ENCODE results near the gene PLCB1.

PLCB1 gene

GRCh38 chr20:8749101-8749500 is 617.0 kb downstream of the PLCB1 start:
- DNase-seq: no peak

DNA sequence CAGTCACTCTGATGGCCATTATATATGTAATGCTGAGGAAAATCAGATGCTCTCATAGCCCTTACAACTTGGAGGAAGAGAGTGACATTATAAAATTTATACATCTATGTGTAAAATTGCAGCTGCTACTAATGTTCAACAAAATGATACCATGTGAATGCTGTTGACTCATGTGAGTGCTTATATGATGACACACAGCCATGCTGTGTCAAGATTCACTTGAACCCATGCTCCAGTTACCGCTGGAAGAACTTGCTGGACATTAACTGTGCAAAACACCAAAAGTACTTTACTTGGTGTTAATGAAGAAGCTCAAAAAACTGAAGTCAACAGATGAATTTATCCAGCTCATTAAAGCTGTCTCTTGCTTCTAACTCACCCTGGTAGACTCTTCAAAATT is 617.9 kb downstream of the PLCB1 start:
- DNase-seq: no peak

- no peak for DNase-seq
These were observed 623.5 kb downstream of the PLCB1 start for GRCh38 chr20:8755340-8756118.

DNA sequence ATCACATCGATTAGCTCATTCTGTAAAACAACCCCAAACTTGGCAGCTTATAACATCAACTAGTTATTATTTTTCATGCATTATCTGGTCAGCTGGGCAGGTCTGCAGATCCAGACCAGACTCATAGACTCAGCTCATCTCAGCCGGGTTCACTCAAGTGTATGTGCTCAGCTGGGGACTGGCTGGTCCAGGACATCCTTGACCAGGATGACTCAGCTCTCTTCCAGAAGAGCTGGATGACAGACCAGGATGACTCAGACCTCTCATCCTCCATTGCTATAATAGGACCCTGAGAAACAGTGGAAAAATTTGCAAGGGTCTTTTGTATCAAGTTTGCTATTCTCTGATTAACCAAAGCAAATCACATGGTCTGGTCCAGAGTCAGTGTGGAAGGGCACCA is 624.3 kb downstream of the PLCB1 start:
- no peak for DNase-seq

- DNase-seq: no peak
These were observed 625.1 kb downstream of the PLCB1 start for GRCh38 chr20:8757146-8757545.

- no peak for DNase-seq
These were observed 632.4 kb downstream of the PLCB1 start for GRCh38 chr20:8764344-8764962.

GRCh38 chr20:8766868-8767390 is 634.9 kb downstream of the PLCB1 start:
- DNase-seq: no peak

- DNase-seq: no peak
These were observed 642.3 kb downstream of the PLCB1 start for GRCh38 chr20:8774412-8774811.

- DNase-seq: no peak
These were observed 645.8 kb downstream of the PLCB1 start for GRCh38 chr20:8777911-8778310.

DNA sequence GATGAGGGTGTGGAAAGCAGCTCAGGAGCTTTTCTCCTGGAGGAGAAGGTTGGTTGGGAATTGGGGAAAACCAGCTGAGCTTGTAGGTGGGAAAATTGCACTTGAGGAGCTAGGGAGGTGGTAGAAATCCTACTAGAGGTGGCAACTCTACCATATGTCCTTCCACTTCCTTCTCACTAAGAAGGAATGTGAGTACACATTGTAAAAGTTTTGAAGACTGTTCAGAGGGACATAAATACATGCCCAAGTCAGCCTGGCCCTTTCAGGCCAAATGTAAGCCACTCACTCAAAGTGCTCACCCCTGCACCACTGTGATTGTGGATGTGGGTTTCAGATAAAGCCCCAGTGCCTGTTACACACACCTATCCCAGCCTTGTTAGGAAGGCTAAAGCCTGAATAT is 646.3 kb downstream of the PLCB1 start:
- DNase-seq: no peak

- DNase-seq: no peak
These were observed 648.8 kb downstream of the PLCB1 start for GRCh38 chr20:8780915-8781314.

DNA sequence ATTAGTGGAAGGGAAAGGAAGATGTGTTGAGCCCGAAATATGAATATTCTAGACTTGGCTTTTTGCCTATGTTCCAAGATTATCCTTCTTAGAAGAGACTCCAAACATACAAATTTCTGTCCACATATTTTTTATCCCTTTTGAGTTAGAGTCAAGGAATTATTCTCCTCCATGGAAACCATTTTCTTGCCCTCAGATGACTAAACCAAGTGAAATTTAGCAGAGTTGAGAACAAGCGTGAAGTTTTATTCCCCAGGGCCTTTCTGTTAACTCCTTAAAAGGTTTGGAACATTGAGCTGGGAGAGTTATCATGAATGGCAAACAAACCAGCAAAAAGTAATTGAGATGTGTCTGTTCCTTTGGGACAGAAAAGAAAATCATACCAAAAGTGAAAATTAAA is 650.7 kb downstream of the PLCB1 start:
- DNase-seq: no peak

DNA sequence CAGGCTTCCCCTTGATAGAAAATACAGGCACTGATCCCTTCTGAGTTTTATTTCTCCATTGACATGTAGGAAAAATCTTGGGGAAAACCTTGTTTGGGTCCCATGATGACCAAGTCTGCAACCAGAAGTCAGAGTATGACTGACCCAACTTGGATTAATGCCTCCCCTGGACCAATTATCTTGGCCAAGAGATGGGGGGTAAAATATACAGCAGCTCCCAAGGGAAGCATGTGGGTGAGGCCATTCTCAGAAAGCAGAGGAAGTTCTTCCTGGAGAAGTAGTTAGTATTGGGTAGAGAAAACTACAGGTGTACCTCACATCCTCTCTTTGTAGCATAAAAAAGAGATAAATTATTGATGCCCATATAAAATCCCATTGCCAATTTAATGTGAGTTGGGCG is 651.7 kb downstream of the PLCB1 start:
- DNase-seq: no peak

DNA sequence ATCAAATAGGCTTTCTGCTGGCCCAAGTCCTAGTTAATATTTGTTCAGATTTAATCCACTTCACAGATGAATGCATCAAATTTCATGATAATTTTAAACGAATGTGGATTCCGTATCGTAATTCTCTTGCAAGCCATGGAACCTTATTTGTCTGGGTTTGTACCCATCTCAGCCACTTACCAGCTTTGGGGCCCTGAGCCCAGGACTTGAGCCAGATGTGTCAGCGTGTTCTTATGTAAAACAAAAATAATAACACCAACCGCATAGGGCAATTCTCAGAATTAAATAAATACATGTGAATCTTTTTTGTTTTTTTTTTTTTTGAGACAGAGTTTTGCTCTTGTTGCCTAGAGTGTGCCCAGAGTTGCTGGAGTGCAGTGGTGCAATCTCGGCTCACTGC is 654.3 kb downstream of the PLCB1 start:
- no peak for DNase-seq

- DNase-seq: no peak
These were observed 655.0 kb downstream of the PLCB1 start for GRCh38 chr20:8787090-8787489.

GRCh38 chr20:8788275-8788674 is 656.2 kb downstream of the PLCB1 start:
- DNase-seq: no peak

DNA sequence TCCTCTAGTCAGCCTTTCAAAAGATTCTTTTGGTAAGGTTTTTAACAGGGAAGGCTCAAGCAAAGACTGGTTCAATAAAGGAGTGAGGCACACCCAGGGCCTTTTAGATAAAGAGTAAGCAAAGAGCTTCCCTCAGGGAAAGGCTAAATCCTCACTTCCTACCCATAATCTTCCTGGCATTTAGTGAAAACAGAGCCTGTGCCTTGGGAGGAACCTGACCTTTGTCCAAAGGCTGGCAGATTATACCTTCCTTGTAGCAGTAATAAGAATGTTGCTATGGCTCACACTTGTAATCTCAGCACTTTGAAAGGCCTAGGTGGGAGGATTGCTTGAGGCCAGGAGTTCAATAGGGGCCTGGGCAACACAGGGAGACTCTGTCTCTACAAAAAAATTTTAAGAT is 656.8 kb downstream of the PLCB1 start:
- no peak for DNase-seq

- DNase-seq: no peak
These were observed 658.5 kb downstream of the PLCB1 start for GRCh38 chr20:8790442-8791074.

- DNase-seq: no peak
These were observed 663.3 kb downstream of the PLCB1 start for GRCh38 chr20:8795404-8795803.

GRCh38 chr20:8796088-8796660 is 664.1 kb downstream of the PLCB1 start:
- no peak for DNase-seq

- no peak for DNase-seq
These were observed 666.4 kb downstream of the PLCB1 start for GRCh38 chr20:8798505-8798904.

DNA sequence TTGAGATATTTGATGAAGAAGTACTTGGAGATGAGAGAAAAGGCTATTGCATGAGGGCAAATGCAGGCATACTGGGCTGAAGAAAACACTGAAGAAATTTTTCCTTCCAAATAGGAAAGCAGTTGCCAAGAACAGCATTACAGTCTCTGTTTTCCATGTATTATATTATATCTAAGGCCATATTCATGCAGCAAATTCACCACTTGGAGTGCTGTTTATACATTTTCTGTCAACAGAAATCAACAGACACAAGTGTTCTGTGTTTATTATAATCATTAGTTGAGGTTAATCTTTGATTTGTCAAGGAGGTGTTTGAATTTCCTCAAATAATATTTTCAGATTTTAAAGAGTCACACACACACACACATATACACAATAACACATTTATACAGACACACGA is 668.0 kb downstream of the PLCB1 start:
- no peak for DNase-seq

DNA sequence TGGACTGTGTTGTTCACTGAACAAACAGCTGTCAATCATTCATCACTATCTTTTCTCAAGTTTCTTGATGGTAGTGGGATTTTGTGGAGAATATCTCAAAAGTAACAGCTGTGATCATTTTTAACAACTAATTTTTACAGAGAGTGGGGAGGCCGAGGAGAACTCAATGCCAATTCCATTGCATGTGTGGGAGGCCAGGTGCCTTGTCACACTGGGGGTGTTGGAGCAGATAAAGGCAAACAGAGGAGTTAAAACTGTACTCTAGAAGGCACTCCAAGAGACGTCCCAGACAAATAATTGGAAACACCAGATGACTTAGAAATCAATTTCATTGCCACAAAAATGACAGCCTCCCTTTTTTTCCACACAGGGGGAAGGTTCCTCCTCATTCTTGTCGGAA is 669.6 kb downstream of the PLCB1 start:
- DNase-seq: no peak

DNA sequence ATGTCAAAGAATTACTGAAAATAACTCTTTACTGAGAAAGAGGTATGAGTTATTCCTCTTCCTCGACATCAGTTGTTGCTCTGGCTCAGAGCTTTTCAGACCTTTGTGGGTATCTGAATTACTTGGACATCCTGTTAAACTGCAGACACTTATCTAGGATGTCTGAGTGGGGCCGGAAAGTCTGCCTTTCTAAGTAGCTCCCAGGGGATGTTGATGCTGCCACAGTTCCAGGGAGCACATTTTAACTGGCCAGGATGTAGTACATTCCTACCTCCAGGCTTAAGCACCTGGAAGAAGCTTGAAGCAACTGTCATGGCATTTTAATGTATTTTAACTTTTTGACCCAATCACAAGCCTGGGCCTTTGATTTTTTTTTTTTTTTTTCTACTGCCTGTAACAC is 671.0 kb downstream of the PLCB1 start:
- DNase-seq: no peak

Measured in NCI-H1048 (cell line).